Measurements from ENCODE around the gene MRPL1. TPM values are rescaled to one million over a fixed set of nuclear protein-coding genes. Genes with fewer than 3 reads are reported as not detected.

Gene MRPL1
- total and polyA plus RNA-seq, 10 donors: 14.4 to 53.7 (median 26.6) TPM

DNA sequence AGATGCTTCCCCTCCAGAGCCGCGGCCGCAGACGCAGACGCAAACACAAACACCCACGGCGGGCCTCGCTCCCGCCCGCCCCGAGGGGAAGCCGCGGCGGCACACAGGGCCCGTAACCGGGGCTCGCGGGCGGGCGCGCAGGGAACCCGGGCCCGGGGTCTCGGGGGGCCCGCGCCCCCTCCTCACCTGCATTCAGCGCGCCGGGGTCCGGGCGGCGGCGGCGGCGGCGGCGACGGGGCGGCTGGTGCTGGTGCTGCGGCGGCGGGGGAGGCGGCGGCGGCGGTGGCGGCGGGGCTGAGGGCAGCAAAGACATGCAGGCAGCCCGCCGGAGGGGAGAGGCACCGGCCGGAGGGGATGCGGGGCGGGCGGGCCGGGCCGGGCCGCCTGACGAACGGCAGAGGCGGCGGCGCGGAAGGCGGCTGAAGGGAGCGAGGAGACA lies 43.2 kb upstream of the MRPL1 start:
- Histone ChIP-seq H3K27me3 (replicated peaks in 1 of 7) (no peaks in the 10 kb centered on the region), H3K36me3 (no peaks in the 10 kb centered on the region), H3K9me3 (no peaks in the 10 kb centered on the region), H3K27ac (peak overlapping the region; percentile 98 to 100 (median 100)), H3K4me1 (peaks cover 13 to 75% (median 67%) of the 10 kb centered on the region in 6 donors), H3K4me3 (peak overlapping the region; percentile 52 to 86 (median 78))
- intact Hi-C loops (cut with DNase I; ENCODE audit: low total_unique reads): loop anchor here (5.0 kb wide), 1 partner anchor 43 kb away; the partner anchor contains the start of gene MRPL1
- TF ChIP-seq POLR2A (IDR thresholded peaks at IDR 0.05) (peak in 1 of 3 donors; percentile 41), POLR2AphosphoS5 (IDR thresholded peaks at IDR 0.05) (peak; percentile 85 to 91 (median 86)), CTCF (IDR thresholded peaks at IDR 0.05 in 8 of 11, conservative IDR thresholded peaks at IDR 0.05 in 3 of 11) (no peak)
- 0 to 1% (median 0%) methylated on average over 10 to 66 of the region's 66 CpGs for whole genome bisulfite sequencing, 5 donors
- peak; percentile 97 for DNase-seq

DNA sequence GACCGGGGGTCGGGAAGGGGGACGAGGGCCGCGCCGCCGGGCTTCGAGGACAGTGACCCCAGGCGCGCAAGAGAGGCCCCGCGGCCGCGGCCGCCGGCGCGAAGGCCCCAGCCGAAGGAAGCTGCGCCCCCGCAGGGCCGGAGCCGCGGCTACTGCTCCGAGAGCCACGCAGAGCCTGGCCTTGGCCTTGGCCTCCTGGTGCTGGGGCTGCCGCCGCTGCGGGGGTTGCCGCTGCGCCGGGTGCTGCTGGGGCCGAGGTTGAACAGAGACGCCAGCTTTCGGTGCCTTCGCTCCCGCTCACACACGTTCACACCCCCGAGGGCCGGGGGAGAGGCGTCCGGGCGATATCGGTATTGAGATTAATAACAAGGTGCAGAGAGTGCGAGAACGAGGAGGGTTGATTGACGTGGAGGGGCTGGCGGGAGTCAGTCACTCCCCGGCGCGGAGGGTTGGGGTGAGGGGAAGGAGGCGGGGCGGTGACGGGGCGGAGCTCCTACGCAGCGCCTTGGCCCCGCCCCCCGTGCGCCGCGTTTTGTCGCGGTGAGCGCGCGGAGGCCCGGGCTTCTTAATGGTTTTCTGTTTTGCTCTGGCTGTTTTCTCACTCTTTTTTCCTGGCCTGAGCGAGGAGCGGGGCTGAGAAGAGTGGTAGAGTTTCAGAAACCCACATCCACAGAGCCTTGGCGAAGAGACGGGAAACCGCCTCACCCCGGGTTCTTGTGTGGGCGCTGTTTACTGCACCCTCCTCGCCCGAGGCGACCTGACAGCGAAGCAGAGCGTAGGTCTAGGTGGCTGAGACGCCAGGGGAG lies 42.6 kb upstream of the MRPL1 start:
- DNase-seq: peak; percentile 99
- intact Hi-C loops (cut with DNase I; ENCODE audit: low total_unique reads): loop anchor here (5.0 kb wide), 1 partner anchor 42 kb away; the partner anchor contains the start of gene MRPL1
- Histone ChIP-seq H3K27ac (peak overlapping the region; percentile 98 to 100 (median 100)), H3K4me1 (peaks cover 13 to 69% (median 60%) of the 10 kb centered on the region in 6 donors), H3K9me3 (no peaks in the 10 kb centered on the region), H3K36me3 (no peaks in the 10 kb centered on the region), H3K27me3 (replicated peaks in 1 of 7) (no peaks in the 10 kb centered on the region), H3K4me3 (peak overlapping the region; percentile 52 to 86 (median 78))
- 0 to 1% (median 1%) methylated on average over 43 to 81 of the region's 81 CpGs for WGBS, 5 donors
- peak; percentile 98 for TF ChIP-seq POLR2AphosphoS5 (IDR thresholded peaks at IDR 0.05)
- peak; percentile 53 to 76 (median 74) for TF ChIP-seq POLR2A (IDR thresholded peaks at IDR 0.05)
- TF ChIP-seq CTCF (IDR thresholded peaks at IDR 0.05 in 8 of 11, conservative IDR thresholded peaks at IDR 0.05 in 3 of 11): no peak

DNA sequence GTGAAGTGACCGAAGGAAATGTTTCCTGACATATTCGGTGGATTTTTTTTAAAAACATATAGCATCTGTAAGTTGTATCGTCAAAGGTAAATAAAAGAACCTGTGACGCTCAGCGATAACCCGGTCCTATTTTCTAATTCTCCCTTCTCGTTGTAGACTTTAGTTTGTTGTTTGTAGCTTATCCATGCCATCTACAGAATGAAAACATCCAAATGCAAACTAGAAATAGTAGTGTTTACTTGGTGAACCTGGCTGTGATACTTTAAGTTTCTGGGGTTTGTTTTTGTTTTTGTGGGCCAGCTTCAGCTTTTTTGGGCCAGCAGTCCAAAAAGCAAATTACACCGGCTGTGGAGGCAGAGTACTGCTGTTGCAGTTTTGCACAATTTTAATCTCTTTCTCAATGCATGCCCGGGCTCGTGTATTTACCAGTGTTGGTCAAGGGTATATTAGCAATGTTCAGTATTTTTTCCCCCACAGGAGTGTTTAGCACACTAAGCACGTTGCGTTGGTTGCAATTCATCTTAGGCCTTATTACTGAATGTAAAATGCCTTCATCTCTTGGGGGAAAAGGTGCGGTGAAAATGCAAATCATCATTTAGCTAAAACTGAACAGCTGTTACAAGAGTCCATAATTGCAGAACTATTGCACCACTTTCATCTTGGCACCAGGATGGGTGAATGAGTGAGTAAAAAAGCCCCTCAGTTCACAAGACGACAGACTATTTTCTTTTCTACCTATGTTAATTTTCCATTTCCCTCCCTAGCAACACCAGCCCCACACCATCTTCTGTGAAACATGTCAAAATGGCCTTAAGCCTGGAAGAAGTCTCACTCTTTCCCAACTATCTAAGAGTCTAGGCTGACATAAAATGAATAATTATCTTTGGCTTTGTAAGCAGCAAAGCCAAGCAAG lies 41.7 kb upstream of the MRPL1 start:
- 3 to 6% (median 4%) methylated on average over 14 of the region's 14 CpGs for WGBS, 5 donors
- no peaks in the 10 kb centered on the region for H3K9me3 ChIP-seq
- no peaks in the 10 kb centered on the region for H3K36me3 ChIP-seq
- H3K4me3 ChIP-seq: peak overlapping the region; percentile 52 to 86 (median 78)
- no peak for DNase-seq
- no peaks in the 10 kb centered on the region for H3K27me3 ChIP-seq (replicated peaks in 1 of 7)
- TF ChIP-seq POLR2AphosphoS5 (IDR thresholded peaks at IDR 0.05) (no peak), CTCF (IDR thresholded peaks at IDR 0.05 in 8 of 11, conservative IDR thresholded peaks at IDR 0.05 in 3 of 11) (no peak), POLR2A (IDR thresholded peaks at IDR 0.05) (peak in 1 of 3 donors; percentile 27)
- H3K4me1 ChIP-seq: peaks cover 7 to 66% (median 52%) of the 10 kb centered on the region in 6 donors
- intact Hi-C loops (cut with DNase I; ENCODE audit: low total_unique reads): no loop called here
- H3K27ac ChIP-seq: peak overlapping the region; percentile 98 to 100 (median 100)
